CD8-positive, alpha-beta memory T cell (primary cell): Measurements from ENCODE around the gene OAS3. TPM values are rescaled to one million over a fixed set of nuclear protein-coding genes. Genes with fewer than 3 reads are reported as not detected.

Experiments used
- CTCF ChIA-PET: fragments of 350-600 bp; sonication (Branson Sonifier 250); formaldehyde crosslinking; loops from one replicate; lab custom pipeline; 2021; ENCODE audit warnings: antibody characterized with exemption; lab: Charles Lee
- POLR2A ChIA-PET: fragments of 350-600 bp; sonication (Branson Sonifier 250); formaldehyde crosslinking; loops from one replicate; lab custom pipeline; 2021; ENCODE audit warnings: antibody characterized with exemption; lab: Charles Lee
- DNase-seq, 5 donors: peaks; one replicate each; pipeline versions ENCODE4 v3.0.0 to v3.0.0-alpha.2; 2020 to 2022; ENCODE audit warnings: mixed read lengths in 1 of 5
- H3K27ac ChIP-seq: one replicate; pipeline ENCODE4 v1.7.0; 2013; ENCODE audit warnings: low read depth, mild to moderate bottlenecking, low read length, moderate library complexity
- H3K27me3 ChIP-seq: 2 replicates; pipeline ENCODE4 v1.7.0; 2013; ENCODE audit warnings: low read length, mild to moderate bottlenecking; ENCODE audit not compliant: insufficient read depth, poor library complexity, severe bottlenecking
- H3K36me3 ChIP-seq: 2 replicates; pipeline ENCODE4 v1.7.0; 2013; ENCODE audit warnings: mild to moderate bottlenecking, low read length, moderate library complexity; ENCODE audit not compliant: insufficient read depth
- H3K4me1 ChIP-seq: 2 replicates; pipeline ENCODE4 v1.7.0; 2013; ENCODE audit warnings: mild to moderate bottlenecking, low read length, moderate library complexity; ENCODE audit not compliant: insufficient read depth
- H3K4me3 ChIP-seq: 2 replicates; pipeline ENCODE4 v1.7.0; 2013; ENCODE audit warnings: mild to moderate bottlenecking, low read length
- H3K9me3 ChIP-seq: 2 replicates; pipeline ENCODE4 v1.7.0; 2013; ENCODE audit warnings: mild to moderate bottlenecking, low read length
- H3K27ac Mint-ChIP-seq, 8 donors: one replicate each; pipeline ENCODE4 v1.8.0; 2020 to 2021; ENCODE audit warnings: mixed read lengths in 8 of 8, mild to moderate bottlenecking in 6 of 8, inconsistent platforms in 3 of 8, moderate library complexity in 3 of 8
- H3K27me3 Mint-ChIP-seq, 2 donors: one replicate each; pipeline ENCODE4 v1.8.0; 2020 to 2021; ENCODE audit warnings: mixed read lengths in 2 of 2, mild to moderate bottlenecking in 1 of 2, moderate library complexity in 1 of 2
- H3K36me3 Mint-ChIP-seq, 3 donors: one replicate each; pipeline ENCODE4 v1.8.0; 2020 to 2021; ENCODE audit warnings: mixed read lengths in 3 of 3, inconsistent platforms in 1 of 3, mild to moderate bottlenecking in 1 of 3
- H3K4me1 Mint-ChIP-seq, 3 donors: one replicate each; pipeline ENCODE4 v1.8.0; 2020 to 2021; ENCODE audit warnings: mixed read lengths in 3 of 3, inconsistent platforms in 1 of 3, mild to moderate bottlenecking in 1 of 3
- H3K4me3 Mint-ChIP-seq, 7 donors: one replicate each; pipeline ENCODE4 v1.8.0; 2020 to 2021; ENCODE audit warnings: mixed read lengths in 7 of 7, mild to moderate bottlenecking in 6 of 7, moderate library complexity in 4 of 7, inconsistent platforms in 2 of 7
- H3K9me3 Mint-ChIP-seq, 5 donors: one replicate each; pipeline ENCODE4 v1.8.0; 2020 to 2022; ENCODE audit warnings: mixed read lengths in 5 of 5, mild to moderate bottlenecking in 3 of 5, moderate library complexity in 2 of 5, inconsistent platforms in 1 of 5
- polyA plus RNA-seq: library from polyadenylated mRNA; unstranded; fragments of 300-500 nt; fragmentation: Illumina TruSeq; gene quantifications from one replicate; pipeline ENCODE4 v1.2.3, GENCODE V29; 2021
- total RNA-seq, 2 experiments: library from RNA; stranded (reverse); gene quantifications; one replicate each; pipeline ENCODE4 v1.2.3, GENCODE V29; 2021

OAS3 gene
- total and polyA plus RNA-seq, 3 experiments from 2014 or later = 11.2 to 22.0 (median 12.5) TPM

GRCh38 chr12:112961536-112961935 is 23.3 kb downstream of the OAS3 start:
- Histone ChIP-seq H3K27me3 (no peaks in the 10 kb centered on the region), H3K9me3 (no peaks in the 10 kb centered on the region), H3K27ac (no peak overlapping the region), H3K4me3 (no peak overlapping the region), H3K4me1 (no peaks in the 10 kb centered on the region), H3K36me3 (peaks cover 49% of the 10 kb centered on the region)
- Mint-ChIP-seq H3K36me3 (peaks cover 47 to 93% (median 55%) of the 10 kb centered on the region in 3 donors), H3K27ac (peak overlapping the region in 3 of 8 donors; percentile 2 to 38 (median 27)), H3K9me3 (peaks cover 0 to 8% (median 5%) of the 10 kb centered on the region in 5 donors), H3K4me1 (peaks cover 6 to 15% (median 11%) of the 10 kb centered on the region in 3 donors), H3K4me3 (no peak overlapping the region), H3K27me3 (no peaks in the 10 kb centered on the region)
- POLR2A ChIA-PET = no interaction called here
- no peak for DNase-seq
- CTCF ChIA-PET = interaction anchor here (2.0 kb wide), 1 partner anchor 31 kb away, joined by 9 read pairs; no protein-coding TSS in a partner anchor

- Histone ChIP-seq H3K27me3 (no peaks in the 10 kb centered on the region), H3K36me3 (peaks cover 49% of the 10 kb centered on the region), H3K4me3 (no peak overlapping the region), H3K9me3 (no peaks in the 10 kb centered on the region), H3K4me1 (no peaks in the 10 kb centered on the region), H3K27ac (no peak overlapping the region)
- POLR2A ChIA-PET = no interaction called here
- Mint-ChIP-seq H3K36me3 (peaks cover 37 to 92% (median 45%) of the 10 kb centered on the region in 3 donors), H3K27me3 (no peaks in the 10 kb centered on the region), H3K27ac (peak overlapping the region in 1 of 8 donors; percentile 29), H3K4me3 (no peak overlapping the region), H3K4me1 (peaks cover 4 to 11% (median 8%) of the 10 kb centered on the region in 3 donors), H3K9me3 (peaks cover 0 to 8% (median 5%) of the 10 kb centered on the region in 5 donors)
- CTCF ChIA-PET = interaction anchor here (2.0 kb wide), 1 partner anchor 30 kb away, joined by 9 read pairs; no protein-coding TSS in a partner anchor
- no peak for DNase-seq
Measured at GRCh38 chr12:112962561-112962960, 24.3 kb downstream of the OAS3 start.

DNA sequence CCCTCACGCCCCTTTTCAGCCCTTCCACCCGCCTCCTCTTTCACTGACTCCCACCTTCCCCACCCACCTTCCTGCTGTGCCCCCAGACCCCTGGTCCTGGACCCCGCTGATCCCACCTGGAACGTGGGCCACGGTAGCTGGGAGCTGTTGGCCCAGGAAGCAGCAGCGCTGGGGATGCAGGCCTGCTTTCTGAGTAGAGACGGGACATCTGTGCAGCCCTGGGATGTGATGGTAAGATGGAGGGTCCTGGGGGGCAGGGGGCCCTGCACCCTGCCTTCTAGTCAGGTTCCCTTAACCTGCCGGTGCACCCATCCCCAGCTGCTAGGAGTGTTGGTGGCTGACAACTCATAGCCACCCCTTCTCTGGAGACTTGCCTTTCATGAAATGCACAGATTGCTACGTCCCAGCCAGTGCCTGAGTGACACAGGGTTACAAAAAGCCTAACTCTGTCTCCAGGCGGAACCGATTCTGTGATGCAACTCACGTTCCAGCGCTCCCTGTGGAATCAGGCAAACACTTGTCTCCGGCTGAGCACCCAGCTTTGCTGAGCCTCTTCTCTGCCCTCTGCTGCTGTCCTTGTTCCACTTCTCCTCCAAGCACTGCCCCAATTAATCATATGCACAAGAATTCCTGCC is 25.1 kb downstream of the OAS3 start:
- H3K4me3 ChIP-seq = no peak overlapping the region
- no peaks in the 10 kb centered on the region for H3K27me3 Mint-ChIP-seq
- peaks cover 55% of the 10 kb centered on the region for H3K36me3 ChIP-seq
- no peak for DNase-seq
- H3K27ac Mint-ChIP-seq = no peak overlapping the region
- POLR2A ChIA-PET = no interaction called here
- peaks cover 0 to 8% (median 3%) of the 10 kb centered on the region in 5 donors for H3K9me3 Mint-ChIP-seq
- no peaks in the 10 kb centered on the region for H3K4me1 ChIP-seq
- H3K4me1 Mint-ChIP-seq = peaks cover 4 to 11% (median 8%) of the 10 kb centered on the region in 3 donors
- H3K9me3 ChIP-seq = no peaks in the 10 kb centered on the region
- H3K27ac ChIP-seq = no peak overlapping the region
- H3K27me3 ChIP-seq = no peaks in the 10 kb centered on the region
- CTCF ChIA-PET = interaction anchor here (2.0 kb wide), 1 partner anchor 30 kb away, joined by 9 read pairs; no protein-coding TSS in a partner anchor
- no peak overlapping the region for H3K4me3 Mint-ChIP-seq
- H3K36me3 Mint-ChIP-seq = peaks cover 35 to 94% (median 43%) of the 10 kb centered on the region in 3 donors

- Histone ChIP-seq H3K27ac (no peak overlapping the region), H3K9me3 (no peaks in the 10 kb centered on the region), H3K27me3 (no peaks in the 10 kb centered on the region), H3K36me3 (peaks cover 55% of the 10 kb centered on the region), H3K4me1 (no peaks in the 10 kb centered on the region), H3K4me3 (no peak overlapping the region)
- POLR2A ChIA-PET = no interaction called here
- no peak overlapping the region for H3K27ac Mint-ChIP-seq
- H3K9me3 Mint-ChIP-seq = peaks cover 0 to 8% (median 3%) of the 10 kb centered on the region in 5 donors
- peaks cover 4 to 11% (median 8%) of the 10 kb centered on the region in 3 donors for H3K4me1 Mint-ChIP-seq
- no peak for DNase-seq
- no peak overlapping the region for H3K4me3 Mint-ChIP-seq
- no peaks in the 10 kb centered on the region for H3K27me3 Mint-ChIP-seq
- CTCF ChIA-PET = interaction anchor here (0.9 kb wide), 1 partner anchor 25 kb away, joined by 3 read pairs; no protein-coding TSS in a partner anchor
- peaks cover 35 to 98% (median 42%) of the 10 kb centered on the region in 3 donors for H3K36me3 Mint-ChIP-seq
Measured at GRCh38 chr12:112964067-112964670, 25.9 kb downstream of the OAS3 start.

DNA sequence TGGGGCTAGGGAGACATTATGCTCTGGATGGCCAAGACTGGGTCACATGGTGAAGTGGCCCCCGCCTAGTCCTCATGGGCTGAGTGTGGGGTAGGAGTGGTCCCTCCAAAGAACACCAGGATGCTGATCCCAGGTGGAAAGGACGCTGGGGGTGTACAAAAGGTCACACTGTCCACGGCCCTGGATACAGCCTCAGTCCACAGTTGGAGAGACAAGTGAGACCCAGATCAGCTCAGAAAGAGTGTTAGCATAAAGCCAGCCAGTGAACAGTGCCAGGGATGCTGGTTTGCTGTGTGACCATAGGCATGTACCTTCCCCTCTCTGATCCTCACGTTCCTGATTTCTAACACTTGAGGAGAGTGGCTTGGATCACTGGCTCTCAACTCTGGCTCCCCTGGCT is 26.6 kb downstream of the OAS3 start:
- Mint-ChIP-seq H3K4me3 (no peak overlapping the region), H3K4me1 (peaks cover 0 to 5% (median 4%) of the 10 kb centered on the region in 3 donors), H3K9me3 (peaks cover 0 to 1% (median 0%) of the 10 kb centered on the region in 5 donors), H3K36me3 (peaks cover 28 to 98% (median 34%) of the 10 kb centered on the region in 3 donors), H3K27me3 (no peaks in the 10 kb centered on the region), H3K27ac (no peak overlapping the region)
- ChIA-PET POLR2A (no interaction called here), CTCF (interaction anchor here (0.9 kb wide), 1 partner anchor 25 kb away, joined by 3 read pairs; no protein-coding TSS in a partner anchor)
- Histone ChIP-seq H3K4me3 (no peak overlapping the region), H3K36me3 (peaks cover 55% of the 10 kb centered on the region), H3K9me3 (no peaks in the 10 kb centered on the region), H3K4me1 (no peaks in the 10 kb centered on the region), H3K27ac (no peak overlapping the region), H3K27me3 (no peaks in the 10 kb centered on the region)
- DNase-seq = no peak

DNA sequence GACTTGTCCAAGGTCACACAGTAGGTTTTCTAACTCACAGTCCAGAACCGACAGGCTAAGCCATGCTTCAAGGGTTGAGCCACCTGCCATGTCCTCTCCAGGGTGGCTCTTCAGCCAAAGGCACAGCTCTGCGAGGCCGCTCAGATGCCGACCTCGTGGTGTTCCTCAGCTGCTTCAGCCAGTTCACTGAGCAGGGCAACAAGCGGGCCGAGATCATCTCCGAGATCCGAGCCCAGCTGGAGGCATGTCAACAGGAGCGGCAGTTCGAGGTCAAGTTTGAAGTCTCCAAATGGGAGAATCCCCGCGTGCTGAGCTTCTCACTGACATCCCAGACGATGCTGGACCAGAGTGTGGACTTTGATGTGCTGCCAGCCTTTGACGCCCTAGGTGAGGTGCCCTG is 27.4 kb downstream of the OAS3 start:
- H3K36me3 ChIP-seq = peaks cover 55% of the 10 kb centered on the region
- ChIA-PET CTCF (no interaction called here), POLR2A (no interaction called here)
- Mint-ChIP-seq H3K4me1 (peaks cover 0 to 4% (median 0%) of the 10 kb centered on the region in 3 donors), H3K4me3 (no peak overlapping the region), H3K27me3 (no peaks in the 10 kb centered on the region), H3K36me3 (peaks cover 27 to 98% (median 31%) of the 10 kb centered on the region in 3 donors), H3K27ac (no peak overlapping the region), H3K9me3 (no peaks in the 10 kb centered on the region)
- H3K27ac ChIP-seq = no peak overlapping the region
- H3K9me3 ChIP-seq = no peaks in the 10 kb centered on the region
- H3K4me3 ChIP-seq = no peak overlapping the region
- no peaks in the 10 kb centered on the region for H3K4me1 ChIP-seq
- DNase-seq = no peak
- H3K27me3 ChIP-seq = no peaks in the 10 kb centered on the region

DNA sequence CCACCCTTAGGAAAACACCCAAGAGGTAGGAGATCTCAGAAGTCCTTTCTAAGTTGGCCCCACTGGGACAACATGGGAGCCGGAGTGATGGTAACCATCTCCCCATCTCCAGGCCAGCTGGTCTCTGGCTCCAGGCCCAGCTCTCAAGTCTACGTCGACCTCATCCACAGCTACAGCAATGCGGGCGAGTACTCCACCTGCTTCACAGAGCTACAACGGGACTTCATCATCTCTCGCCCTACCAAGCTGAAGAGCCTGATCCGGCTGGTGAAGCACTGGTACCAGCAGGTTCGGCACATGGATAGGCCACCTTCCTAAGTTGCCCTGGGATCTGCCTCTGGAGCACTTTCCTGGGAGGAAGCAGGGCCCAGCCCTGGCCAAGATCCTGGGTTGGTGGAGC is 29.0 kb downstream of the OAS3 start:
- Histone ChIP-seq H3K36me3 (peaks cover 40% of the 10 kb centered on the region), H3K4me3 (no peak overlapping the region), H3K9me3 (no peaks in the 10 kb centered on the region), H3K27me3 (no peaks in the 10 kb centered on the region), H3K27ac (no peak overlapping the region), H3K4me1 (no peaks in the 10 kb centered on the region)
- no peaks in the 10 kb centered on the region for H3K9me3 Mint-ChIP-seq
- H3K27ac Mint-ChIP-seq = peak overlapping the region in 2 of 8 donors; percentile 23 to 47
- DNase-seq = no peak
- H3K4me1 Mint-ChIP-seq = no peaks in the 10 kb centered on the region
- H3K4me3 Mint-ChIP-seq = no peak overlapping the region
- POLR2A ChIA-PET = no interaction called here
- CTCF ChIA-PET = no interaction called here
- peaks cover 11 to 87% (median 24%) of the 10 kb centered on the region in 3 donors for H3K36me3 Mint-ChIP-seq
- no peaks in the 10 kb centered on the region for H3K27me3 Mint-ChIP-seq

DNA sequence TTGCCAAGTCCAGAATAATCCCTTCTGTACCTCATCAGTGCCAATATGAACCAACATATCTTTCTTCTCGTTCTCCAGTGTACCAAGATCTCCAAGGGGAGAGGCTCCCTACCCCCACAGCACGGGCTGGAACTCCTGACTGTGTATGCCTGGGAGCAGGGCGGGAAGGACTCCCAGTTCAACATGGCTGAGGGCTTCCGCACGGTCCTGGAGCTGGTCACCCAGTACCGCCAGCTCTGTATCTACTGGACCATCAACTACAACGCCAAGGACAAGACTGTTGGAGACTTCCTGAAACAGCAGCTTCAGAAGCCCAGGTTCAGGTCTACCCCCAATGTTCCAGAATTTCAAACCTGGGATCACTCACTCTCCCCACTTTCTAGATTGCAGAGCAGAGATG is 29.6 kb downstream of the OAS3 start:
- no peak overlapping the region for H3K27ac ChIP-seq
- Mint-ChIP-seq H3K27me3 (no peaks in the 10 kb centered on the region), H3K4me3 (no peak overlapping the region), H3K9me3 (no peaks in the 10 kb centered on the region), H3K4me1 (no peaks in the 10 kb centered on the region), H3K27ac (peak overlapping the region in 1 of 8 donors; percentile 23), H3K36me3 (peaks cover 8 to 82% (median 21%) of the 10 kb centered on the region in 3 donors)
- DNase-seq = no peak
- no peaks in the 10 kb centered on the region for H3K9me3 ChIP-seq
- peaks cover 35% of the 10 kb centered on the region for H3K36me3 ChIP-seq
- H3K4me1 ChIP-seq = no peaks in the 10 kb centered on the region
- CTCF ChIA-PET = no interaction called here
- H3K4me3 ChIP-seq = no peak overlapping the region
- no peaks in the 10 kb centered on the region for H3K27me3 ChIP-seq
- POLR2A ChIA-PET = no interaction called here
